GM18502 (cell line): ENCODE results near the gene BTRC.

Experiments
- ATAC-seq: cut with Tn5 transposase; IDR thresholded peaks from one replicate; pipeline ENCODE4 v1.9.1; 2021; ENCODE audit warnings: mild to moderate bottlenecking; ENCODE audit not compliant: unreplicated experiment, poor library complexity

The BTRC gene

GRCh38 chr10:101466016-101466912 lies 112.3 kb downstream of the BTRC start:
- no peak for ATAC-seq

GRCh38 chr10:101467286-101467770 lies 113.4 kb downstream of the BTRC start:
- ATAC-seq = no peak

- no peak for ATAC-seq
Measured at GRCh38 chr10:101468159-101468558, 114.2 kb downstream of the BTRC start.

- ATAC-seq = no peak
Measured at GRCh38 chr10:101476383-101476782, 122.4 kb downstream of the BTRC start.

- no peak for ATAC-seq
Measured at GRCh38 chr10:101478956-101479355, 125.0 kb downstream of the BTRC start.

- ATAC-seq = no peak
Measured at GRCh38 chr10:101481256-101481655, 127.3 kb downstream of the BTRC start.

- no peak for ATAC-seq
Measured at GRCh38 chr10:101482568-101482967, 128.6 kb downstream of the BTRC start.

GRCh38 chr10:101484175-101484745 lies 130.3 kb downstream of the BTRC start:
- ATAC-seq = no peak

- ATAC-seq = no peak
Measured at GRCh38 chr10:101485207-101485606, 131.2 kb downstream of the BTRC start.

GRCh38 chr10:101485681-101486554 lies 132.0 kb downstream of the BTRC start:
- no peak for ATAC-seq

- ATAC-seq = no peak
Measured at GRCh38 chr10:101487399-101487798, 133.4 kb downstream of the BTRC start.

GRCh38 chr10:101489355-101489754 lies 135.4 kb downstream of the BTRC start:
- no peak for ATAC-seq

GRCh38 chr10:101490026-101490425 lies 136.1 kb downstream of the BTRC start:
- ATAC-seq = no peak

- ATAC-seq = no peak
Measured at GRCh38 chr10:101492205-101492604, 138.2 kb downstream of the BTRC start.

GRCh38 chr10:101492814-101493213 lies 138.8 kb downstream of the BTRC start:
- no peak for ATAC-seq

GRCh38 chr10:101493249-101493648 lies 139.3 kb downstream of the BTRC start:
- no peak for ATAC-seq

- ATAC-seq = no peak
Measured at GRCh38 chr10:101493782-101494281, 139.9 kb downstream of the BTRC start.

GRCh38 chr10:101494650-101495049 lies 140.7 kb downstream of the BTRC start:
- no peak for ATAC-seq

- ATAC-seq = no peak
Measured at GRCh38 chr10:101495324-101495925, 141.5 kb downstream of the BTRC start.

- ATAC-seq = no peak
Measured at GRCh38 chr10:101504438-101504837, 150.5 kb downstream of the BTRC start.
